Endothelial cell of umbilical vein (primary cell): Measurements from ENCODE around the gene TMEM62. TPM values are rescaled to one million over a fixed set of nuclear protein-coding genes. Genes with fewer than 3 reads are reported as not detected.

ENCODE experiments used
- BruUV-seq: library from RNA; stranded (reverse); fragments of 400-500 nt; replicated peaks from 2 replicates; lab custom pipeline; 2021; lab: Mats Ljungman, UMichigan
- CTCF ChIA-PET: fragments of 300-600, 350-600 bp; sonication (Branson Sonifier 250); formaldehyde crosslinking; loops from one replicate; lab custom pipeline; 2021; ENCODE audit warnings: antibody characterized with exemption, inconsistent platforms; lab: Charles Lee
- POLR2A ChIA-PET: fragments of 300-600, 350-600 bp; sonication (Branson Sonifier 250); formaldehyde crosslinking; loops from one replicate; lab custom pipeline; 2021; ENCODE audit warnings: antibody characterized with exemption, inconsistent platforms; lab: Charles Lee
- DNase-seq: peaks from one replicate; pipeline ENCODE4 v3.0.0-alpha.2; 2011; ENCODE audit warnings: low read depth, low spot score
- FAIRE-seq: peaks from 2 replicates; lab custom pipeline; 2011; peaks lifted over from hg19 to GRCh38; lab: Jason Lieb, UNC
- H2AFZ ChIP-seq: 2 replicates; pipeline ENCODE4 v1.6.0; 2012; ENCODE audit warnings: low read depth, low read length, control low read depth, inconsistent platforms
- H3K27ac ChIP-seq: 2 replicates; pipeline ENCODE4 v1.5.1; 2011; ENCODE audit warnings: low read depth, mild to moderate bottlenecking, control low read depth, low read length, moderate library complexity; ENCODE audit not compliant: insufficient read depth
- H3K27me3 ChIP-seq, 2 experiments: 2 replicates each; pipeline versions ENCODE4 v1.6.0 to v1.6.1; 2011; ENCODE audit warnings: low read length in 2 of 2, mixed read lengths in 1 of 2; ENCODE audit not compliant: control insufficient read depth in 2 of 2, insufficient read depth in 2 of 2
- H3K36me3 ChIP-seq, 2 experiments: 2 replicates in 1 of 2; 3 replicates in 1 of 2; pipeline ENCODE4 v1.5.1; 2011; ENCODE audit warnings: low read length in 2 of 2, mild to moderate bottlenecking in 1 of 2, moderate library complexity in 1 of 2; ENCODE audit not compliant: control insufficient read depth in 2 of 2, insufficient read depth in 2 of 2; ENCODE audit errors: extremely low read depth in 1 of 2
- H3K4me1 ChIP-seq: 3 replicates; pipeline ENCODE4 v1.5.1; 2011; ENCODE audit warnings: mild to moderate bottlenecking, low read length; ENCODE audit not compliant: control insufficient read depth, insufficient read depth; ENCODE audit errors: extremely low read depth
- H3K4me2 ChIP-seq: 2 replicates; pipeline ENCODE4 v1.6.1; 2011; ENCODE audit warnings: low read length, control low read depth, mixed read lengths; ENCODE audit not compliant: insufficient read depth
- H3K4me3 ChIP-seq, 3 experiments: fragments of 200-600 bp in 1 of 3; sonication (generic), shearing (Covaris generic) in 1 of 3; replicated peaks in 1 of 3; 2 replicates each; pipeline ENCODE4 v1.5.1; 2011 to 2016; ENCODE audit warnings: control low read depth in 3 of 3, low read length in 3 of 3, mild to moderate bottlenecking in 2 of 3, inconsistent platforms in 1 of 3, low read depth in 1 of 3, moderate library complexity in 1 of 3; ENCODE audit not compliant: insufficient read depth in 1 of 3
- H3K79me2 ChIP-seq: 2 replicates; pipeline ENCODE4 v1.6.0; 2012; ENCODE audit warnings: low read length, inconsistent platforms; ENCODE audit not compliant: control insufficient read depth, insufficient read depth
- H3K9ac ChIP-seq: replicated peaks from 2 replicates; pipeline ENCODE3; 2011; ENCODE audit warnings: low read length, control low read depth; ENCODE audit not compliant: insufficient read depth; ENCODE audit errors: extremely low read depth
- H3K9me1 ChIP-seq: replicated peaks from 3 replicates; pipeline ENCODE4 v1.6.0; 2011; ENCODE audit warnings: mild to moderate bottlenecking, low read length; ENCODE audit not compliant: control insufficient read depth, insufficient read depth; ENCODE audit errors: extremely low read depth
- H3K9me3 ChIP-seq: replicated peaks from 2 replicates; pipeline ENCODE4 v1.5.1; 2012; ENCODE audit warnings: low read length, inconsistent platforms; ENCODE audit not compliant: control insufficient read depth, insufficient read depth
- H4K20me1 ChIP-seq: replicated peaks from 2 replicates; pipeline ENCODE3; 2011; ENCODE audit warnings: mild to moderate bottlenecking, low read length; ENCODE audit not compliant: control insufficient read depth, insufficient read depth; ENCODE audit errors: extremely low read depth
- CTCF ChIP-seq, 2 donors: IDR thresholded peaks; 1 replicate in 1 of 2; 2 replicates in 1 of 2; pipeline ENCODE4 v1.5.1; 2011; ENCODE audit warnings: low read length in 2 of 2, mild to moderate bottlenecking in 2 of 2, moderate library complexity in 2 of 2, control low read depth in 1 of 2, inconsistent platforms in 1 of 2, low read depth in 1 of 2; ENCODE audit not compliant: insufficient read depth in 1 of 2; ENCODE audit errors: extremely low read depth in 1 of 2
- EZH2 ChIP-seq: IDR thresholded peaks from 2 replicates; pipeline ENCODE4 v1.6.1; 2012; ENCODE audit warnings: borderline replicate concordance, low read depth, mild to moderate bottlenecking, moderate library complexity, low read length, inconsistent platforms; ENCODE audit not compliant: severe bottlenecking
- FOS ChIP-seq: IDR thresholded peaks from 2 replicates; pipeline ENCODE4 v1.6.1; 2011; ENCODE audit warnings: mild to moderate bottlenecking, low read length, moderate library complexity, borderline replicate concordance; ENCODE audit not compliant: insufficient read depth
- GATA2 ChIP-seq: IDR thresholded peaks from 2 replicates; pipeline ENCODE4 v1.7.0; 2011; ENCODE audit warnings: low read depth, mild to moderate bottlenecking, moderate library complexity, mixed read lengths, low read length; ENCODE audit not compliant: insufficient read length, insufficient read depth
- JUN ChIP-seq: IDR thresholded peaks from 2 replicates; pipeline ENCODE4 v1.6.1; 2011; ENCODE audit warnings: borderline replicate concordance, low read depth; ENCODE audit not compliant: insufficient read length, insufficient read depth
- MAX ChIP-seq: IDR thresholded peaks from 2 replicates; pipeline ENCODE4 v1.6.1; 2011; ENCODE audit not compliant: insufficient read depth, insufficient read length
- MYC ChIP-seq: IDR thresholded peaks from one replicate; pipeline ENCODE4 v1.6.1; 2011; ENCODE audit warnings: mild to moderate bottlenecking, low read depth, low read length
- POLR2A ChIP-seq: IDR thresholded peaks from 2 replicates; pipeline ENCODE4 v1.6.1; 2012; ENCODE audit warnings: low read depth, mild to moderate bottlenecking, control low read depth, low read length
- POLR2AphosphoS5 ChIP-seq: IDR thresholded peaks from 2 replicates; pipeline ENCODE4 v1.6.1; 2012; ENCODE audit warnings: low read depth, mild to moderate bottlenecking, control low read depth, low read length, moderate library complexity; ENCODE audit not compliant: insufficient read depth
- dilution Hi-C: fragments of 300-500 bp; cut with MboI; formaldehyde crosslinking; loops from one replicate; pipeline ENCODE4 v1.15.0; 2019; ENCODE audit warnings: low sequenced_read_pairs; ENCODE audit not compliant: extremely low pct_ligation_motif_present
- intact Hi-C: fragments of 100-400 bp; cut with micrococcal nuclease; formaldehyde crosslinking; loops from one replicate; pipeline ENCODE4 v1.10.0; 2022
- polyA plus RNA-seq, 4 experiments: library from polyadenylated mRNA; depleted of rRNA in 3 of 4; stranded (reverse) in 3 of 4; unstranded in 1 of 4; fragments of >200 nt; gene quantifications; 2 replicates each; pipeline versions ENCODE4 v1.2.1 to v1.2.3, GENCODE V29; 2011 to 2012; ENCODE audit warnings: missing spikeins in 1 of 4
- total RNA-seq: library from RNA; stranded (reverse); gene quantifications from 2 replicates; pipeline ENCODE4 v1.2.3, GENCODE V29; 2021

The TMEM62 gene
- total and polyA plus RNA-seq, 2 donors (not counting 3 experiments of a cell fraction or from before 2014, with no cell fraction given): 10.4 to 22.2 TPM

- FAIRE-seq: no peak
- Histone ChIP-seq H2AFZ (no peak overlapping the region), H3K27ac (no peak overlapping the region), H3K9ac (no peak overlapping the region), H4K20me1 (no peaks in the 10 kb centered on the region), H3K4me2 (no peak overlapping the region), H3K36me3 (no peaks in the 10 kb centered on the region), H3K9me3 (no peaks in the 10 kb centered on the region), H3K79me2 (no peaks in the 10 kb centered on the region), H3K4me3 (no peak overlapping the region), H3K27me3 (peaks cover 8 to 13% of the 10 kb centered on the region in 2 experiments), H3K9me1 (no peaks in the 10 kb centered on the region), H3K4me1 (peaks cover 5% of the 10 kb centered on the region)
- POLR2A ChIA-PET: no interaction called here
- dilution Hi-C loops (no loop called here), intact Hi-C loops (no loop called here)
- no peak for DNase-seq
- no TSS peak for BruUV-seq
- TF ChIP-seq FOS (no peak), MYC (no peak), GATA2 (no peak), POLR2A (no peak), JUN (no peak), EZH2 (no peak), POLR2AphosphoS5 (no peak), CTCF (IDR thresholded peaks at IDR 0.05; ENCODE audit: extremely low read depth in 1 of 2, insufficient read depth in 1 of 2, low read depth in 1 of 2, low read length in 2 of 2) (no peak), MAX (no peak)
- CTCF ChIA-PET: no interaction called here
Observed at GRCh38 chr15:43118286-43118685, 15.1 kb upstream of the TMEM62 start.
